Measurements from ENCODE around the gene CHST11. TPM values are rescaled to one million over a fixed set of nuclear protein-coding genes. Genes with fewer than 3 reads are reported as not detected.

Gene CHST11
- total and polyA plus RNA-seq, 10 of the 15 experiments (the other 5 are each of a cell fraction or from before 2014, with no cell fraction given): 1.9 to 38.1 (median 17.2) TPM

GRCh38 chr12:104790296-104791125, 333.8 kb downstream of the CHST11 start (continued):
- TF ChIP-seq, protein P1, sequence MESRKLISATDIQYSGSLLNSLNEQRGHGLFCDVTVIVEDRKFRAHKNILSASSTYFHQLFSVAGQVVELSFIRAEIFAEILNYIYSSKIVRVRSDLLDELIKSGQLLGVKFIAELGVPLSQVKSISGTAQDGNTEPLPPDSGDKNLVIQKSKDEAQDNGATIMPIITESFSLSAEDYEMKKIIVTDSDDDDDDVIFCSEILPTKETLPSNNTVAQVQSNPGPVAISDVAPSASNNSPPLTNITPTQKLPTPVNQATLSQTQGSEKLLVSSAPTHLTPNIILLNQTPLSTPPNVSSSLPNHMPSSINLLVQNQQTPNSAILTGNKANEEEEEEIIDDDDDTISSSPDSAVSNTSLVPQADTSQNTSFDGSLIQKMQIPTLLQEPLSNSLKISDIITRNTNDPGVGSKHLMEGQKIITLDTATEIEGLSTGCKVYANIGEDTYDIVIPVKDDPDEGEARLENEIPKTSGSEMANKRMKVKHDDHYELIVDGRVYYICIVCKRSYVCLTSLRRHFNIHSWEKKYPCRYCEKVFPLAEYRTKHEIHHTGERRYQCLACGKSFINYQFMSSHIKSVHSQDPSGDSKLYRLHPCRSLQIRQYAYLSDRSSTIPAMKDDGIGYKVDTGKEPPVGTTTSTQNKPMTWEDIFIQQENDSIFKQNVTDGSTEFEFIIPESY (IDR thresholded peaks at IDR 0.05): no peak
- TF ChIP-seq BRCA1 (IDR thresholded peaks at IDR 0.05; ENCODE audit: low read depth, low read length) (no peak), FOXK2 (IDR thresholded peaks at IDR 0.05) (no peak), LARP7 (IDR thresholded peaks at IDR 0.05) (0 out of 2 replicates have a peak, but pooled peaks have one; percentile 40), SMC3 (IDR thresholded peaks at IDR 0.05; ENCODE audit: borderline replicate concordance, low read length) (peak; percentile 30; the same call in 1 of the 2 replicates), IRF4 (IDR thresholded peaks at IDR 0.05; ENCODE audit: low read depth, low read length) (no peak), ASH2L (IDR thresholded peaks at IDR 0.05; ENCODE audit: borderline replicate concordance, low read depth) (no peak), PML (IDR thresholded peaks at IDR 0.05; ENCODE audit: low read length) (no peak), SUPT20H (IDR thresholded peaks at IDR 0.05; ENCODE audit: borderline replicate concordance, control insufficient read depth, low read depth, low read length) (no peak), RAD21 (IDR thresholded peaks at IDR 0.05; ENCODE audit: insufficient read depth, low read depth, low read length) (peak; percentile 54; the same call in 1 of the 2 replicates), TCF7 (IDR thresholded peaks at IDR 0.05; ENCODE audit: borderline replicate concordance) (no peak), BCL11A (IDR thresholded peaks at IDR 0.05; ENCODE audit: low read depth, low read length) (no peak), EED (IDR thresholded peaks at IDR 0.05; ENCODE audit: low read depth) (0 out of 2 replicates have a peak, but pooled peaks have one; percentile 11), MTA2 (IDR thresholded peaks at IDR 0.05; ENCODE audit: low read depth) (no peak)
- TF ChIP-seq, protein P2, sequence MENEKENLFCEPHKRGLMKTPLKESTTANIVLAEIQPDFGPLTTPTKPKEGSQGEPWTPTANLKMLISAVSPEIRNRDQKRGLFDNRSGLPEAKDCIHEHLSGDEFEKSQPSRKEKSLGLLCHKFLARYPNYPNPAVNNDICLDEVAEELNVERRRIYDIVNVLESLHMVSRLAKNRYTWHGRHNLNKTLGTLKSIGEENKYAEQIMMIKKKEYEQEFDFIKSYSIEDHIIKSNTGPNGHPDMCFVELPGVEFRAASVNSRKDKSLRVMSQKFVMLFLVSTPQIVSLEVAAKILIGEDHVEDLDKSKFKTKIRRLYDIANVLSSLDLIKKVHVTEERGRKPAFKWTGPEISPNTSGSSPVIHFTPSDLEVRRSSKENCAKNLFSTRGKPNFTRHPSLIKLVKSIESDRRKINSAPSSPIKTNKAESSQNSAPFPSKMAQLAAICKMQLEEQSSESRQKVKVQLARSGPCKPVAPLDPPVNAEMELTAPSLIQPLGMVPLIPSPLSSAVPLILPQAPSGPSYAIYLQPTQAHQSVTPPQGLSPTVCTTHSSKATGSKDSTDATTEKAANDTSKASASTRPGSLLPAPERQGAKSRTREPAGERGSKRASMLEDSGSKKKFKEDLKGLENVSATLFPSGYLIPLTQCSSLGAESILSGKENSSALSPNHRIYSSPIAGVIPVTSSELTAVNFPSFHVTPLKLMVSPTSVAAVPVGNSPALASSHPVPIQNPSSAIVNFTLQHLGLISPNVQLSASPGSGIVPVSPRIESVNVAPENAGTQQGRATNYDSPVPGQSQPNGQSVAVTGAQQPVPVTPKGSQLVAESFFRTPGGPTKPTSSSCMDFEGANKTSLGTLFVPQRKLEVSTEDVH (IDR thresholded peaks at IDR 0.05; ENCODE audit: low read depth, partially characterized antibody): no peak
- TF ChIP-seq, protein P3, sequence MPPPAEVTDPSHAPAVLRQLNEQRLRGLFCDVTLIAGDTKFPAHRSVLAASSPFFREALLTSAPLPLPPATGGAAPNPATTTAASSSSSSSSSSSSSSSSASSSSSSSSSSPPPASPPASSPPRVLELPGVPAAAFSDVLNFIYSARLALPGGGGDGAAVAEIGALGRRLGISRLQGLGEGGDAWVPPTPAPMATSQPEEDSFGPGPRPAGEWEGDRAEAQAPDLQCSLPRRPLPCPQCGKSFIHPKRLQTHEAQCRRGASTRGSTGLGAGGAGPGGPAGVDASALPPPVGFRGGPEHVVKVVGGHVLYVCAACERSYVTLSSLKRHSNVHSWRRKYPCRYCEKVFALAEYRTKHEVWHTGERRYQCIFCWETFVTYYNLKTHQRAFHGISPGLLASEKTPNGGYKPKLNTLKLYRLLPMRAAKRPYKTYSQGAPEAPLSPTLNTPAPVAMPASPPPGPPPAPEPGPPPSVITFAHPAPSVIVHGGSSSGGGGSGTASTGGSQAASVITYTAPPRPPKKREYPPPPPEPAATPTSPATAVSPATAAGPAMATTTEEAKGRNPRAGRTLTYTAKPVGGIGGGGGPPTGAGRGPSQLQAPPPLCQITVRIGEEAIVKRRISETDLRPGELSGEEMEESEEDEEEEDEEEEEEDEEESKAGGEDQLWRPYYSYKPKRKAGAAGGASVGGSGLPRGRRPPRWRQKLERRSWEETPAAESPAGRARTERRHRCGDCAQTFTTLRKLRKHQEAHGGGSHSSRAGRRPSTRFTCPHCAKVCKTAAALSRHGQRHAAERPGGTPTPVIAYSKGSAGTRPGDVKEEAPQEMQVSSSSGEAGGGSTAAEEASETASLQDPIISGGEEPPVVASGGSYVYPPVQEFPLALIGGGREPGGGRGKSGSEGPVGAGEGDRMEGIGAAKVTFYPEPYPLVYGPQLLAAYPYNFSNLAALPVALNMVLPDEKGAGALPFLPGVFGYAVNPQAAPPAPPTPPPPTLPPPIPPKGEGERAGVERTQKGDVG (CRISPR knock-in tag; IDR thresholded peaks at IDR 0.05): no peak
- TF ChIP-seq, protein P4, sequence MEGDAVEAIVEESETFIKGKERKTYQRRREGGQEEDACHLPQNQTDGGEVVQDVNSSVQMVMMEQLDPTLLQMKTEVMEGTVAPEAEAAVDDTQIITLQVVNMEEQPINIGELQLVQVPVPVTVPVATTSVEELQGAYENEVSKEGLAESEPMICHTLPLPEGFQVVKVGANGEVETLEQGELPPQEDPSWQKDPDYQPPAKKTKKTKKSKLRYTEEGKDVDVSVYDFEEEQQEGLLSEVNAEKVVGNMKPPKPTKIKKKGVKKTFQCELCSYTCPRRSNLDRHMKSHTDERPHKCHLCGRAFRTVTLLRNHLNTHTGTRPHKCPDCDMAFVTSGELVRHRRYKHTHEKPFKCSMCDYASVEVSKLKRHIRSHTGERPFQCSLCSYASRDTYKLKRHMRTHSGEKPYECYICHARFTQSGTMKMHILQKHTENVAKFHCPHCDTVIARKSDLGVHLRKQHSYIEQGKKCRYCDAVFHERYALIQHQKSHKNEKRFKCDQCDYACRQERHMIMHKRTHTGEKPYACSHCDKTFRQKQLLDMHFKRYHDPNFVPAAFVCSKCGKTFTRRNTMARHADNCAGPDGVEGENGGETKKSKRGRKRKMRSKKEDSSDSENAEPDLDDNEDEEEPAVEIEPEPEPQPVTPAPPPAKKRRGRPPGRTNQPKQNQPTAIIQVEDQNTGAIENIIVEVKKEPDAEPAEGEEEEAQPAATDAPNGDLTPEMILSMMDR (IDR thresholded peaks at IDR 0.05 in 2 of 3, conservative IDR thresholded peaks at IDR 0.05 in 1 of 3; ENCODE audit: control insufficient read depth in 2 of 3, extremely low read depth in 1 of 3, insufficient read depth in 1 of 3, low read depth in 3 of 3, low read length in 3 of 3): peak; percentile 63 to 88 (median 78)
- TF ChIP-seq, protein P5, sequence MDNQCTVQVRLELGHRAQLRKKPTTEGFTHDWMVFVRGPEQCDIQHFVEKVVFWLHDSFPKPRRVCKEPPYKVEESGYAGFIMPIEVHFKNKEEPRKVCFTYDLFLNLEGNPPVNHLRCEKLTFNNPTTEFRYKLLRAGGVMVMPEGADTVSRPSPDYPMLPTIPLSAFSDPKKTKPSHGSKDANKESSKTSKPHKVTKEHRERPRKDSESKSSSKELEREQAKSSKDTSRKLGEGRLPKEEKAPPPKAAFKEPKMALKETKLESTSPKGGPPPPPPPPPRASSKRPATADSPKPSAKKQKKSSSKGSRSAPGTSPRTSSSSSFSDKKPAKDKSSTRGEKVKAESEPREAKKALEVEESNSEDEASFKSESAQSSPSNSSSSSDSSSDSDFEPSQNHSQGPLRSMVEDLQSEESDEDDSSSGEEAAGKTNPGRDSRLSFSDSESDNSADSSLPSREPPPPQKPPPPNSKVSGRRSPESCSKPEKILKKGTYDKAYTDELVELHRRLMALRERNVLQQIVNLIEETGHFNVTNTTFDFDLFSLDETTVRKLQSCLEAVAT (IDR thresholded peaks at IDR 0.05): peak; percentile 50; the same call in 1 of the 2 replicates
